HG03571 (cell line): ENCODE results near the gene RTN4RL2.

Experiments
- ATAC-seq: cut with Tn5 transposase; IDR thresholded peaks from one replicate; pipeline ENCODE4 v1.9.1; 2021; ENCODE audit not compliant: unreplicated experiment

RTN4RL2 gene

GRCh38 chr11:57461841-57462489, 1.6 kb downstream of the RTN4RL2 start:
- ATAC-seq: no peak

GRCh38 chr11:57462597-57462996, 2.3 kb downstream of the RTN4RL2 start:
- ATAC-seq: no peak

DNA sequence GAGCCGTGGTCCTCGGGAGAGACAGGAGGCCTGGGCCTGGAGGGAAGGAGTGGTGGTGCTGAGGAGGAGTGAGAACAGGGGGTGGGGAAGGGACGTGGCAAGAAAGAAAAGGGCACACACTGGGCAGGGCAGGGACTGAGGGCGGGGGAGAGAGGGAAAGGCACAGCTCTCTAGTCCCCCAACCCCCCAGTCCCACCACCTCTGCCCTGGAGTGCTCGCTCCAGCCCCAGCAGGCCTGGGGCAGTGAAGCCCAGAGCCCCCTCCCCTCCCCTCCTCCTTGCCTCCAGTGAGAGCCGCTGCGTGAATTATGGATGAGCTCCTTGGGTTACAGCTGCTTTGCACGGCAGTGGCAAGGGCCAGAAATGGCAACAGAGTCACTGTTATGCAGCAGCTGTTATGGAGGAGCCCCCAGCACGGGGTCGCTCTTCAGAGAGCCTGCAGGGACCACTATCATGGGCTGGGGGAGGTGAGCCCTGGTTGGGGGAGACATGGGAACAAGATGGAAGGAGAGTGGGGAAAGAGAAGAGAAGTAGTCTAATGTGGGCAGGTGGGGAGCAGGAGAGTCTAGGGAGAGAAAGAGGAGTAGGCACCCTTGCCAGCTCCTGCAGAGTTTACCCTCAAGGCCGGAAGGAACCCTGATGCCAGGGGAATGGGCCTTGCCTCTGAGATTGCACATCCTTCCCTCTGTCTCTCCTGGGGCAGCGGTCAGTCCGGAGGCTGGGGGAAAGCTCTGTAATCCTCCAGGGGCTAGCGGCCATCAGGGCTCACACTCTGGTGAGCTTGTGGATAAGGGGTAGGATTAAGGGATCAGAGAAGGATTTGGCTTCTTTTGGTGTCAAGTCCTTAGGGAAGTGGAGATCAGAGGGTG, 3.6 kb downstream of the RTN4RL2 start:
- ATAC-seq: no peak

GRCh38 chr11:57464539-57465181, 4.3 kb downstream of the RTN4RL2 start:
- ATAC-seq: no peak

DNA sequence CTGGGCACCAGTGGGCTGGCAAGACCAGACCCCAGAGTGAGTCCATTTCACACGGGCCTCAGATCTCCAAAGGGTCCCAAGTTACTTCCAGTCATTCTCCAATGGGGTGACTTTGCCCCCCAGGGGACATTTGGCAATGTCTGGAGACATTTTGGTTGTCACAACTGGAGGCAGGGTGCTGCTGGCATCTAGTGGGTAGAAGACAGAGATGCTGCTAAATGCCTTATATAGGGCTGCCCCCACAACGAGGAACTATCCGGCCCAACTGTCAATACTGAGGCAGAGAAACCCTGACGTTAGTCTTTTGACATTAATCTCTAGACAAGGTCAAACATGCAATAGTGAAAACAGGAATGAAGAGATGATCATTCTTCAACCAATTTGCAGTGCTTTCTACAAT, 6.4 kb downstream of the RTN4RL2 start:
- ATAC-seq: no peak

DNA sequence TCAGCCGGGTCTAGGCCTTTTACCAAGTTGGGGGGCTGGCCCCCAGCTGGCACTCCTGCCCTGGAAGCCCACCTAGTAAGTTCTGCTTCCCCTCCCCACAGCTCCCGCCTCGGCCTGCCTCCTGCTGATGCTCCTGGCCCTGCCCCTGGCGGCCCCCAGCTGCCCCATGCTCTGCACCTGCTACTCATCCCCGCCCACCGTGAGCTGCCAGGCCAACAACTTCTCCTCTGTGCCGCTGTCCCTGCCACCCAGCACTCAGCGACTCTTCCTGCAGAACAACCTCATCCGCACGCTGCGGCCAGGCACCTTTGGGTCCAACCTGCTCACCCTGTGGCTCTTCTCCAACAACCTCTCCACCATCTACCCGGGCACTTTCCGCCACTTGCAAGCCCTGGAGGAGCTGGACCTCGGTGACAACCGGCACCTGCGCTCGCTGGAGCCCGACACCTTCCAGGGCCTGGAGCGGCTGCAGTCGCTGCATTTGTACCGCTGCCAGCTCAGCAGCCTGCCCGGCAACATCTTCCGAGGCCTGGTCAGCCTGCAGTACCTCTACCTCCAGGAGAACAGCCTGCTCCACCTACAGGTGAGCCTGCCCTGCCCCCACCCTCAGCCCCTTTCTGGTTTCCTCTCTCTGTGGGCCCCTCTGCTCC, 7.3 kb downstream of the RTN4RL2 start:
- ATAC-seq: no peak

- ATAC-seq: no peak
Observed at GRCh38 chr11:57468276-57468675, 7.9 kb downstream of the RTN4RL2 start.

DNA sequence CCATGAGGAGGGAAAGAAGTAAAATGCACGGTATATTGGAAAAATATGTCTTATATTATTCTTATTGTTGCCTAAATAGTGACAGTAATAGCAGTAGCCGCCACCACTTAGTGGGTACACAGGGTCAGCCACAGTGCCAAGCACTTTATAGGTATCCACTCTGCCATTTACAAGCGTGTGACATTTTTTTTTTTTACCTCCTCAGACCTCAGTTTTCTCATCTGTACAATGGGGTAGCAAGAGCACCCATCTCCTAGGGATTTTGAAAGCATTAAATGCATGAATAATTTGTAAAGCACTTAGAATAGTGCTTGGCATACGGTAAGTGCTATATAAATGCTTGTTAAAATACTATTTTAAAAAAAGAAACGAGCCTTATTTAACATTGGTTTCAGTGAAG, 8.9 kb downstream of the RTN4RL2 start:
- ATAC-seq: no peak

DNA sequence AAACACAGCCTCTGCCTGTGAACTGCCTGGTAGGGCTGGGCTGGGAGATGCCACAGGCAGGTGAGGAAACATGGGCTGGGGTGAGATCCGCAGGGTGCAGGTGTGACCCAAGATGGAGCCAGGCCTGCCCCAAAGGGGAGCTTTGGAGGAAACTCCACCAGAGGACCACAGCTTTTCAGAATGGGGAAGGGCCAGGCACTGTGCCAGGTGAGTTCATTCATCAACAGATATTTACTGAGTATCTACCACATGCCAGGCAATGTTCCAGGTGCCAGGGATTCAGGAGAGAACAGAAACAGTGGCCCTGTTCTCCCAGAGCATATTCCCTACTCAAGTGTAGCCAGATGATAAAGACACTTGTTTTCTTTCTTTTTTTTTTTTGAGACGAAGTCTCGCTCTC, 11.2 kb downstream of the RTN4RL2 start:
- no peak for ATAC-seq

DNA sequence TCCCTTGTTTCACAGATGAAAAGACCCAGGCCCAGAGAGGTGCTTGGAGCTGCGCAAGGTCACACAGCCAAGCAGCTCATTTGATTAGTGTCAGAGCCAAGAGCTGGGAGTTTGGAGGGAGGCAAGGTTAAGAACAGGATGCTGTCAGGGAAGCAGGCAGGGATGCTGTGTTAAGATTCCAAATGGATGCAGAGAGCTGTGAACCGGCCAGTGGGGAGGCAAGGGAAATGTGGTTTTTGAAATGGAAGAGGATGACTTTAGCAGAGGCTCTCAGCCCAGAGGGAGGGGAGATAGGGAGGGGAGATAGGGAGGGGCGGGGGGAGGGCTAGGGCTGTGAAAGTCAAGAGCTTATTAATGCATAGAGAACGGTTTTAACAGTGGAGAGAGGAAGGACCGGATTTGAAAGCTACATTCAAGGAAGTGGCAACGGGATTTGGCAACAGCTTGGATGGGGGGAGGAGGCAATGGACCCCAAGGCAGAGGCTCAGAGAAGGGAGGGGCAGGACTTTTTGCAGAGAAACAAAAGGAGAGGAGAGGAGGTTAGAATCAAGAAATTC, 13.0 kb downstream of the RTN4RL2 start:
- no peak for ATAC-seq

DNA sequence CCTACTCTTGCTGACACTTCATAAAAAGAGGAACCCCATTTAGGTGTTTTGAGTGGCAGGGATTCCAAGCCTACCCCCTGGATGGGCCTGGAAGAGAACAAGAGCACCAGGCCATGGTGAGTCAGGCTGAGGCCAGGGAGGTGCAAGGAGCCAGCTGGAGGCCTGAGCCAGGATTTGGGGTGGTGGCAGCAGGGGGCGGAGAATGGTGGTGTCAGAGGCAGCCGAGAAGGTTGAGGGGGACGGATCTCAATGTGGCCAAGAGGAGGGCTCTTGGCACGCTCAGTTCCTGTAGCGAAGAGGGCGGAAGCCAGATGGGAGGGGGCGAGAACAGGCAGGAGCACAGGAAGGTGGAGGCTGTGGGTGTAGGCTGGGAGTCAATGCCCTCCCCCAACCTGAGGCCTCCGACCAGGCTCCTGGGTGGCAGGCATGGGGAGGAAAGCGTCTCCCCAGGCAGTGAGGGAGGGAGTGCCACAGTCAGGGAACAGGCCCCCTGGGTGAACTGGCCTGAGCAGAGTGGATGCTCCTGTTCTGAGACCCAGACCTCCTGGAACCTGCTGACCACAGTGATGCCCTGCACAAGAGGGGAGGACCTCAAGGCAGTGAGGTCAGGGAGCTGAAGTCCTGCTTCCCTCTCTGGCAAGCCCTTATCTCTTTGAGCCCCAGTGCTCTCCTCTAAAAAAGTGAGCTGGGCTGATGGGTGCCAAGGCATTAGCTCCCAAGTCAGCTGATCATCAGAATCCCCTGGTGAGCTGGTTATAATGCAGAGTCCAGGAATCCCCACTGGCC, 13.9 kb downstream of the RTN4RL2 start:
- ATAC-seq: peak; percentile 34

- no peak for ATAC-seq
Observed at GRCh38 chr11:57474803-57475115, 14.4 kb downstream of the RTN4RL2 start.

GRCh38 chr11:57475191-57475590, 14.9 kb downstream of the RTN4RL2 start:
- ATAC-seq: no peak

- ATAC-seq: peak; percentile 24
Observed at GRCh38 chr11:57475671-57476046, 15.3 kb downstream of the RTN4RL2 start.

DNA sequence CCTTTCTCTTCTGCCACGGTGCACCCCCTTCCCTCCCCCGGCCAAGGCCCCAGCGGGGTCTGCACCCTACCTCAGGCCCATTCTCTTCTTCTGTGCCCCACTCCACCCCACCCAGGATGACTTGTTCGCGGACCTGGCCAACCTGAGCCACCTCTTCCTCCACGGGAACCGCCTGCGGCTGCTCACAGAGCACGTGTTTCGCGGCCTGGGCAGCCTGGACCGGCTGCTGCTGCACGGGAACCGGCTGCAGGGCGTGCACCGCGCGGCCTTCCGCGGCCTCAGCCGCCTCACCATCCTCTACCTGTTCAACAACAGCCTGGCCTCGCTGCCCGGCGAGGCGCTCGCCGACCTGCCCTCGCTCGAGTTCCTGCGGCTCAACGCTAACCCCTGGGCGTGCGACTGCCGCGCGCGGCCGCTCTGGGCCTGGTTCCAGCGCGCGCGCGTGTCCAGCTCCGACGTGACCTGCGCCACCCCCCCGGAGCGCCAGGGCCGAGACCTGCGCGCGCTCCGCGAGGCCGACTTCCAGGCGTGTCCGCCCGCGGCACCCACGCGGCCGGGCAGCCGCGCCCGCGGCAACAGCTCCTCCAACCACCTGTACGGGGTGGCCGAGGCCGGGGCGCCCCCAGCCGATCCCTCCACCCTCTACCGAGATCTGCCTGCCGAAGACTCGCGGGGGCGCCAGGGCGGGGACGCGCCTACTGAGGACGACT, 15.9 kb downstream of the RTN4RL2 start:
- ATAC-seq: peak; percentile 31

DNA sequence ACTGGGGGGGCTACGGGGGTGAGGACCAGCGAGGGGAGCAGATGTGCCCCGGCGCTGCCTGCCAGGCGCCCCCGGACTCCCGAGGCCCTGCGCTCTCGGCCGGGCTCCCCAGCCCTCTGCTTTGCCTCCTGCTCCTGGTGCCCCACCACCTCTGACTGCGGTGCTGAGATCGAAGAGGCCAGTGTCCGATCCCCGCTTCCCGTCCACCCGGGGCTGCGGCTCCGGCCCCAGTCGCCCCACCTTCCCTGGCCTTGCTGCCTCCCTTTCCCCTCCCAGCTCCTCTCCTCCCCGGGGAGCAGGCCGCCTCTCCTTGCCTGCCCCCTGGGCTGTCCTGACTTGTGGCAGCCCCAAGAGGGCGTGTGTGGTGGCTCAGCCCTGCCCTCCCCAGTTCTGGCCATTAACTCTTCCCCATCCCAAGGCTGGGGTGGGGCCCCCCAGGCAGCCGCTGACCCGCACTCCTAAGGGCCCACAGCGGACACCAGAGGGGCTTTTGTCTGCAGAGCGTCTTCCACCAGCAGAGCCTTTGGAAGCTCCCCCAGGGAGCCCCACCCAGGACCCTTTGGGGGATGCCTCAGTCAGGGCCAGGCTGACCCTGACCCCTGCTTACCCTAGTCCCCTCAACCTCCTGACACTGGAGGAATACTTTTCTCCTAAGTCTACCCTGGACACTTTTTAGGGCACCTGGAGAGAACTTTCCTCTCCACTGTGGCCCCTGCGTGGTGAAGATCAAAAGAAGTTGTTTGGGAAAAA, 16.6 kb downstream of the RTN4RL2 start:
- ATAC-seq: peak; percentile 36

GRCh38 chr11:57477507-57478189, 17.3 kb downstream of the RTN4RL2 start:
- ATAC-seq: no peak

GRCh38 chr11:57479021-57479663, 18.8 kb downstream of the RTN4RL2 start:
- ATAC-seq: no peak
